ENCODE measurements around the gene KDM2B.

KDM2B gene

GRCh38 chr12:121453629-121454028 is 127.2 kb downstream of the KDM2B start:
- DNase-seq = no peak

GRCh38 chr12:121452985-121453360 is 127.8 kb downstream of the KDM2B start:
- DNase-seq = no peak

GRCh38 chr12:121452340-121452984 is 128.4 kb downstream of the KDM2B start:
- DNase-seq = no peak

GRCh38 chr12:121451961-121452339 is 128.9 kb downstream of the KDM2B start:
- DNase-seq = peak; percentile 11

GRCh38 chr12:121448771-121449315 is 132.0 kb downstream of the KDM2B start:
- no peak for DNase-seq

- DNase-seq = no peak
Measured at GRCh38 chr12:121446750-121447149, 134.1 kb downstream of the KDM2B start.

- DNase-seq = no peak
Measured at GRCh38 chr12:121444842-121445202, 136.0 kb downstream of the KDM2B start.

GRCh38 chr12:121443911-121444841 is 136.6 kb downstream of the KDM2B start:
- no peak for DNase-seq

- peak; percentile 65 for DNase-seq
Measured at GRCh38 chr12:121443193-121443870, 137.5 kb downstream of the KDM2B start.

GRCh38 chr12:121442028-121442948 is 138.5 kb downstream of the KDM2B start:
- DNase-seq = no peak

- DNase-seq = no peak
Measured at GRCh38 chr12:121441555-121441954, 139.3 kb downstream of the KDM2B start.

GRCh38 chr12:121440768-121441167 is 140.1 kb downstream of the KDM2B start:
- DNase-seq = no peak

GRCh38 chr12:121439715-121440114 is 141.1 kb downstream of the KDM2B start:
- DNase-seq = no peak

- no peak for DNase-seq
Measured at GRCh38 chr12:121438905-121439304, 141.9 kb downstream of the KDM2B start.

- no peak for DNase-seq
Measured at GRCh38 chr12:121436706-121437105, 144.1 kb downstream of the KDM2B start.

GRCh38 chr12:121432740-121433480 is 147.9 kb downstream of the KDM2B start:
- DNase-seq = no peak

GRCh38 chr12:121430833-121431415 is 149.9 kb downstream of the KDM2B start:
- DNase-seq = no peak

- DNase-seq = no peak
Measured at GRCh38 chr12:121428883-121429282, 151.9 kb downstream of the KDM2B start.

GRCh38 chr12:121427556-121428050 is 153.2 kb downstream of the KDM2B start:
- DNase-seq = no peak

- DNase-seq = no peak
Measured at GRCh38 chr12:121424624-121424975, 156.2 kb downstream of the KDM2B start.
